ENCODE measurements around the gene APMAP.

Gene APMAP

DNA sequence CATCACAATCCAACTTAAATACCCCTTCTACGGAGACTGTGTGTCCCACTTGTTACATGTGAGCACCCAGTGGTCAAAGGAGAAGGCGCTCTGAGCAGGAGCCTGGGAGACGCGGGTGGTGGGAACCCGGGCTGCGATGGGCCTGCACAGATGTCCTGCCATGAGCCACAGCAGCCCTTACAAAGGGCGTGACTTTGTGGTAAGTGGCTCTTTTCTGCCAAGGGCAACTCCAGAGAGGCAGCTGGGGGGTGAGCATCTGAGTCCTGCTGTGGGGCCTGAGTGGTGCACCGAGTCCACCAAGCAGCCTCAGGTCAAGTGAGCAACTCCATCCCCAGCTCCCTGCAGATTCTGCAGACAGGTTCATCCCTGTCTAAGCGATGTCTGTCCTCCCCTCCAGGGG lies 77.1 kb downstream of the APMAP start:
- FAIRE-seq: no peak
- DNase-seq (ENCODE audit: insufficient read length, low spot score): no peak

DNA sequence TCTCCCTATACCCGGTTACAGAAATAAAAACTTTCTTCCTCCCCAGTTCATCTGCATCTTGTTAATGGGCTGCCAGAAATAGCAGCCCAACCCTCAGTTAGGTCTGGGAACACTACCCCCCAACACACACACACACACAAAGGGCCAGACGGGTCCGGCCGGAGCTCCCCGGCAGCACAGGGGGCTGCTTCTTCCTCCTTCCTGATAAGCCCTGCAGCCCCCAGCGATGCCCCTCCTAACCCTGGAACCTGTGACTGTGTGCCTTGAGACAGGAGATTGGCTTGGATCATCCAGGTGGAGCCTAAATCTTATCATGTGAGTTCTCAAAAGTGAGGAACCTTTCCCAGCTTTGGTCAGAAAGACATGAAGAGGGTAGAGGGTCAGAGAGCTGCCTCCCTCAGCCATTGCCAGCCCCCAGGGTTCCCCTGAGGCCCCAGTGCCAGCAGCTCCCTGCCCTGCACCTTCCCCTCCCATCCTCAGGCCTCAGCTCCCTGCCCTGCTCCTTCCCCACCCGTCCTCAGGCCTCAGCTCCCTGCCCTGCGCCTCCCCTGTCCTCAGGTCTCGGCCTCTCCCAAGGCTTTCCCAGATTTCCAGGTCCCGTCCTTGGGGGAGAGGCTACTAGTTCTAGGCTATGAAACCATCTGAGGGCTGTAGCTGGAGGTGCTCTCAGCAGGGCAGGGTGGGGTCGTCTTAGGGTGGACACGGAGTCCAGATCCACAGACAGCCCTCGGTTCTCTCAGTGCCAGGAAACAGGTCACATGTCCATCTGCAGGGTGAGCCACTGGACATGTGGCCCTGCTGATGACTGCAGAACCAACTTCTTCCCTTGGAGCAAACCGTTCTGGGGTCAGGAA lies 77.9 kb downstream of the APMAP start:
- no peak for FAIRE-seq
- no peak for DNase-seq (ENCODE audit: insufficient read length, low spot score)

DNA sequence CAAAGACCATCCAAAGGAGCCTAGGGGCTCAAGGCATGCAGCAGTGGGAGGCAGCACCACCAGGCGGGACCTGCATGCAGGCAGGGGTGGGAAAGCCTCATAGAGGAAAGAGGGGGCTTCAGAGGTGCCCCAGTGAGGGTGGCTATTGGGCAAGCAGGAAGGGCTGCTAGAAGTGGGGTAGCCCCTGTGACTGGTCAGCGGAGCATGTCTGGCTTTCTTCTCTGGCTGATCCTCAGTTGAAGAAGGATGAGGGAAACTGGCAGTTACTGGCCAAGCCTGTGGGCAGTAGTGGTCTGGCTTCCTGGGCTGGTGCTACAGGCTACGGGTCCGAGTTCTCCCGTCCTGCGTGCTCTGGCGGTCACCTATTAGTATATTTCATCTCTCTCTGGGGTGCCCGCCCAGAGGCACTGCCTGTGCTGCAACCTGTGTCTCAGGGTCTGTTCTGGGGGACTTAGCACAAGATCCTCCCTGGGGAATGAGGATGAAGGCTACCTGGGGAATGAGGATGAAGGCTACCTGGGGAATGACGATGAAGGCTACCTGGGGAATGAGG lies 79.4 kb downstream of the APMAP start:
- DNase-seq (ENCODE audit: insufficient read length, low spot score) (no peak), FAIRE-seq (no peak)

Data from HTR-8/SVneo (cell line).